Neural crest cell (in vitro differentiated cells): ENCODE measurements around the gene CASP9. TPM values are rescaled to one million over a fixed set of nuclear protein-coding genes. Genes with fewer than 3 reads are reported as not detected.

ENCODE experiments used
- DNase-seq: peaks from one replicate; pipeline ENCODE4 v3.0.0; 2021; ENCODE audit warnings: low read depth, mixed read lengths, low spot score
- H3K27ac Mint-ChIP-seq: one replicate; pipeline ENCODE4 v1.8.0; 2021; ENCODE audit warnings: mild to moderate bottlenecking, mixed read lengths; ENCODE audit not compliant: unreplicated experiment
- H3K27me3 Mint-ChIP-seq: 2 replicates; pipeline ENCODE4 v1.8.0; 2021; ENCODE audit warnings: low read depth, mild to moderate bottlenecking, mixed read lengths
- H3K36me3 Mint-ChIP-seq: 2 replicates; pipeline ENCODE4 v1.8.0; 2021; ENCODE audit warnings: low read depth, mild to moderate bottlenecking, mixed read lengths
- H3K4me1 Mint-ChIP-seq: 2 replicates; pipeline ENCODE4 v1.8.0; 2021; ENCODE audit warnings: mixed read lengths
- H3K4me3 Mint-ChIP-seq: one replicate; pipeline ENCODE4 v1.8.0; 2021; ENCODE audit warnings: mild to moderate bottlenecking, mixed read lengths
- H3K9me3 Mint-ChIP-seq: 2 replicates; pipeline ENCODE4 v1.8.0; 2021; ENCODE audit warnings: mixed read lengths
- CTCF ChIP-seq: fragments of 200-600 bp; sonication (generic); conservative IDR thresholded peaks from 2 replicates; pipeline ENCODE4 v1.5.0; 2021; ENCODE audit warnings: antibody characterized with exemption, mild to moderate bottlenecking
- total RNA-seq: library from RNA; stranded (reverse); gene quantifications from 2 replicates; pipeline ENCODE4 v1.2.1, GENCODE V29; 2021

CASP9 gene
- total RNA-seq, 1 donor from 2014 or later: 13.2 TPM

GRCh38 chr1:15546641-15547040, 22.6 kb upstream of the CASP9 start:
- H3K4me3 Mint-ChIP-seq: no peak overlapping the region
- H3K27me3 Mint-ChIP-seq: no peaks in the 10 kb centered on the region
- no peak for DNase-seq
- peaks cover 14% of the 10 kb centered on the region for H3K36me3 Mint-ChIP-seq
- H3K4me1 Mint-ChIP-seq: no peaks in the 10 kb centered on the region
- TF ChIP-seq CTCF: no peak
- no peaks in the 10 kb centered on the region for H3K9me3 Mint-ChIP-seq
- H3K27ac Mint-ChIP-seq: no peak overlapping the region

- peaks cover 7% of the 10 kb centered on the region for H3K36me3 Mint-ChIP-seq
- no peaks in the 10 kb centered on the region for H3K27me3 Mint-ChIP-seq
- H3K9me3 Mint-ChIP-seq: no peaks in the 10 kb centered on the region
- H3K4me1 Mint-ChIP-seq: no peaks in the 10 kb centered on the region
- TF ChIP-seq CTCF: no peak
- no peak for DNase-seq
- H3K27ac Mint-ChIP-seq: no peak overlapping the region
- no peak overlapping the region for H3K4me3 Mint-ChIP-seq
These were observed 19.9 kb upstream of the CASP9 start for GRCh38 chr1:15543589-15544568.

GRCh38 chr1:15543251-15543588, 19.2 kb upstream of the CASP9 start:
- H3K4me1 Mint-ChIP-seq: no peaks in the 10 kb centered on the region
- H3K9me3 Mint-ChIP-seq: no peaks in the 10 kb centered on the region
- H3K36me3 Mint-ChIP-seq: peaks cover 9% of the 10 kb centered on the region
- no peak for TF ChIP-seq CTCF
- H3K27me3 Mint-ChIP-seq: no peaks in the 10 kb centered on the region
- DNase-seq: no peak
- no peak overlapping the region for H3K4me3 Mint-ChIP-seq
- no peak overlapping the region for H3K27ac Mint-ChIP-seq

GRCh38 chr1:15542388-15543250, 18.6 kb upstream of the CASP9 start:
- DNase-seq: no peak
- H3K4me1 Mint-ChIP-seq: no peaks in the 10 kb centered on the region
- no peak overlapping the region for H3K27ac Mint-ChIP-seq
- H3K4me3 Mint-ChIP-seq: no peak overlapping the region
- H3K36me3 Mint-ChIP-seq: peaks cover 4% of the 10 kb centered on the region
- H3K27me3 Mint-ChIP-seq: no peaks in the 10 kb centered on the region
- no peaks in the 10 kb centered on the region for H3K9me3 Mint-ChIP-seq
- no peak for TF ChIP-seq CTCF

- Mint-ChIP-seq H3K4me3 (no peak overlapping the region), H3K4me1 (no peaks in the 10 kb centered on the region), H3K27ac (no peak overlapping the region), H3K36me3 (peaks cover 7% of the 10 kb centered on the region), H3K9me3 (no peaks in the 10 kb centered on the region), H3K27me3 (no peaks in the 10 kb centered on the region)
- no peak for TF ChIP-seq CTCF
- no peak for DNase-seq
These were observed 17.3 kb upstream of the CASP9 start for GRCh38 chr1:15541231-15541792.
